GM21381 (cell line): ENCODE results near the gene PNPLA2.

Experiments used
- ATAC-seq: cut with Tn5 transposase; IDR thresholded peaks from one replicate; pipeline ENCODE4 v1.9.1; 2021; ENCODE audit warnings: mild to moderate bottlenecking, moderate library complexity; ENCODE audit not compliant: unreplicated experiment

PNPLA2 gene

GRCh38 chr11:855796-856195, 37.1 kb downstream of the PNPLA2 start:
- ATAC-seq = no peak

GRCh38 chr11:856397-856796, 37.7 kb downstream of the PNPLA2 start:
- no peak for ATAC-seq

DNA sequence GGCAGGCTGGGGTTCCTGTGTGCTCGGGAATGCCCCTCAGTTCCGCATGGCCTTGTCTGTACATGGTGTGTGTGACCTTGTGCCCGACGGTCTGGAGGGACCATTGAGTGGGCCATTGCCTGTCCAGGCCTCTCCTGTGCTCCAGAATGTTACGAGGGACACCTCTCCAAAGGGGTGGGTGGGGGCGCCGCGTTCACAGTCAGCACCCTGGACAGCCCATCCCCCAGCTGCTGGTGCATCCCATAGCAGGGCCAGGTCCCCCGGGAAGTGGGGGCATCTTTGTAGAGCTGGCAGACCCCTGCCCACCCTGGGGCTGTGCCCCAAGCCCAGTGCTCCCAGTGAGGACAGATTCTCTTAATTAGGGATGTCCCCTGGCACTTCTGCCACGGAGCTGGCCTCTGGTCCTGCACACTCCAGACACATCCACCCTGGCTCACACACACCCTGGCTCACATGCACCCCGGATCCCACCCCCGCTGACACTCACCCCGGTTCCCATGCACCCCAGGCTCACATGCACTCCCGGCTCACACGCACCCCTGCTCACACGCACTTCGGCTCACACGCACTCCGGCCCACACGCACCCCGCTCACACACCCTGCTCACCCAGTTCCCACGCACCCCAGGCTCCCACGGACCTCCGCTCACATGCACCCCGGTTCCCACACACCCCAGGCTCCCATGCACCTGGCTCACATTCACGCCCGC, 39.5 kb downstream of the PNPLA2 start:
- ATAC-seq = no peak

DNA sequence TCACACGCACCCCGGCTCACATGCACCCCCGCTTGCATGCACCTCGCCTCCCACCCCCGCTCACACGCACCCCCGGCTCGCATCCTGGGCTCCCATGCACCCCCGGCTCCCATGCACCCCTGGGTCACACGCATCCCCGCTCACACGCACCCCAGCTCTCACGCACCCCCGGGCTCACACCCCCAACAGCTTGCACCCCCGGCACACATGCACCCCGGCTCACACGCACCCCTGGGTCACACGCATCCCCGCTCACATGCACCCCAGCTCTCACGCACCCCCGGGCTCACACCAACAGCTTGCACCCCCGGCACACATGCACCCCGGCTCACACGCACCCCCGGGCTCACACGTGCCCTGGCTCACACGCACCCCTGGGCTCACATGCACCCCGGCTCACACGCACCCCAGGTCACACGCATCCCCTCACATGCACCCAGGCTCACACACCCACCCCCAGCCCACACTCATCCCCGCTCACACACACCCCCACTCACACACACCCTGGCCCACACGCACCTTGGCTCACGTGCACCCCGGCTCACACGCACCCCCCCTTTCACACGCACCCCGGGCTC, 40.1 kb downstream of the PNPLA2 start:
- no peak for ATAC-seq

DNA sequence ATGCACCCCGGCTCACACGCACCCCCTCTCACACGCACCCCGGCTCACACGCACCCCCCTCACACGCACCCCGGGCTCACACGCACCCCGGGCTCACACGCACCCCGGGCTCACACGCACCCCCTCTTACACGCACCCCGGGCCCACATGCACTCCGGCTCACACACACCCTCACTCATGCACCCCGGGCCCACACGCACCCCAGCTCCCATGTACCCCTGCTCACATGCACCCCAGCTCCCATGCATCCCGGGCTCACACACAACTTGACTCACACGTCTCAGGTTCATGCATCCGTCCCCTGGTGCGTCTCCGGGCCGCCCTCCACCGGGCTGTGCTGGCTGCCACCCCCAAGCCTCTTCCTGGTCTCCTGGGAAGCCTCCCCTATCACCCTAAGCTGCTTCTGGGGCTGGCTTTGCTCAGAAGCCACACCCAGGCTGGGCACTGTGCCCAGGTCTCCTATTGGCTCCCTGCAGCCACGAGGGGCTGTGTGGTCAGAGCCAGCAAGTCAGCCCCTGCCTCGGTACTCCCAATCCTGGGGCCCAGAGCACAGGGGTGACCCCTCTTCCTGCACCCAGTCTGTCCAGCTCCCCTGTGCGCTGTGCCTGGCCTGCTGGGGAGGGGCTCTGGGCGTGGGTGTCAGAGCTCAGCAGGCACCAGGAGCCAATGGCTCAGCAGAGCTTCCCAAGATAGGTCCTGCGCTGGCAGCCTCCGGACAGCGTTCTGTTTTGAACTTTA, 40.8 kb downstream of the PNPLA2 start:
- no peak for ATAC-seq

- no peak for ATAC-seq
Measured at GRCh38 chr11:860234-861104, 41.8 kb downstream of the PNPLA2 start.

GRCh38 chr11:861105-861479, 42.4 kb downstream of the PNPLA2 start:
- no peak for ATAC-seq

DNA sequence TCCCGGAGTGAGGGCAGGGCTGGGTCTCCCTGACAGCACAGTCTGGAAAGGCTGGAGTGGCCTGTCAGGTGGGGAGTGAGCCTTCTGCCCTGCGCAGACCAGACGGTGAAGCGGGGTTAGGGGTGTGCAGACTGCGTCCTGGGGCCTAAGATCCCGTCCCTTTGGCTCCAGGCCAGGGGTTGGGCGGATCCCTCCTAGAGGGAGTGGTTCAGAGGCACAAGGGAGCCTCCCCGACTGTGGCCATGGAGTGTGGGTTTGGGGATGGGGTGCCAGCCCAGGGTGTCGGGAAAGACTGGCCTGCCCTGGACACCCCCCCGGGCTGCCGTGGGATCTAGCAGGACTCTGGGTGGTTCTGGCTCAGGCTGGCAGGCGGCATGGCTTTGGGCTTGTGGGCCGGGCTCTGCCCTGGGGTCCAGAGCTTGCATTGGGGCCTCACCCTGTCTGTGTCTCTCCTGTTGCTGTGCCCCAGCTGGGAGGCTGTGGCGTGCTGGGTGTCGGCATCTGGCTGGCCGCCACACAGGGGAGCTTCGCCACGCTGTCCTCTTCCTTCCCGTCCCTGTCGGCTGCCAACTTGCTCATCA, 43.5 kb downstream of the PNPLA2 start:
- no peak for ATAC-seq

DNA sequence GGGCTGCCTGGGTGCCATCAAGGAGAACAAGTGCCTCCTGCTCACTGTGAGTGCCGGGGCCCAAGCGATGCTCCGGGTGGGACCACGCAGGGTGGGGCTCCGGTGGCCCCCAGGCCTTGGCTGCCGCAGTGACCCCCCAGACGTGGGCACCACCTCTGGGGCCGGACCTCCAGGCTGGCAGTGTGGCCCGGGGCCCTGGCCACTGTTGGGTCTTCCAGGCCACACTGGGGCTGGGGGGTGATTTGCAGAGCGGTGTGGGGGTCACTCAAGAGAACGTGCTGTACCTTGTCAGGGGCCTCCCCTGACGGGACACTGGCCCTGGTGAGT, 43.9 kb downstream of the PNPLA2 start:
- no peak for ATAC-seq

- ATAC-seq = no peak
Measured at GRCh38 chr11:863023-863909, 44.6 kb downstream of the PNPLA2 start.

DNA sequence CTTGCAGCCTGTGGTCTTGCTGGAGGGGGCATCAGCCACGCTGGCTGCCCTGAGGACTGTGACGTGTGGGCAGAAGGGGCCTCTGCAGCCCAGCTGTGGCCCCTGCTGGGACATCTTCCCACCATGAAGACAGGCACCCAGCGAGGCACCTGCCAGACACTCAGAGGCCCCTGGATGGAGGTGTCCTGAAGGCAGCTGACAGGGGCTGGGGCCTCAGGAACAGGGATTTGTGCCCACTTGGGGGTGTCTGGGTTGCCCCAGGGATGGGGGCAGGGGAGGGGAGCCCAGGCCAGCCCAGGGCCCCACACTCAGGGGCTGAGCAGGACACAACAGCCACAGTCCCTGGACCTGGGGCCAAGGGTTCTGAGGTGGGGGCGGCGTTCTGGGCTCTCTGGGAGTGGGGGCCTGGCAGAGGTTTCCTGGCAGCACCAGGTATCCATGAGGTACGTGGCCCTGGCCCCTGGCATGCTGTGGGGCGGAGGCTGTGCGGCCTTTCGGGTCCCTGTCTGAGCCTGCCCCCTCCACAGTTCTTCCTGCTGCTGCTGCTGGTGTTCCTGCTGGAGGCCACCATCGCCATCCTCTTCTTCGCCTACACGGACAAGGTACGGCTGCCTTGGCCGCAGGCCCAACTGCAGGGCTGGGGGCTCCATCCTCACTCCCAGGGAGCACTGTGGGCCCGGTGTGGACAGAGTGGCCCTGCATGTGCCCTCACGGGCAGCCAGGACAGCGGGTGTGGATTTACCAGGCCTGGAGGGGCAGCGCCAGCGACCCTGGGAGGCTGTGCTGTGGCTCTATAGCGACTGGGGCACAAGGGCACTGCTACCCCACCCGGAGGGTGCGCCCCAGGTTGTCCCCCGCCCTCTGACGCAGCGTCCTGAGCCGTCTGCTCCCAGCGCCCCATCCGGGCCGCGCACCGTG, 45.5 kb downstream of the PNPLA2 start:
- ATAC-seq = no peak

- ATAC-seq = no peak
Measured at GRCh38 chr11:864898-865297, 46.2 kb downstream of the PNPLA2 start.

DNA sequence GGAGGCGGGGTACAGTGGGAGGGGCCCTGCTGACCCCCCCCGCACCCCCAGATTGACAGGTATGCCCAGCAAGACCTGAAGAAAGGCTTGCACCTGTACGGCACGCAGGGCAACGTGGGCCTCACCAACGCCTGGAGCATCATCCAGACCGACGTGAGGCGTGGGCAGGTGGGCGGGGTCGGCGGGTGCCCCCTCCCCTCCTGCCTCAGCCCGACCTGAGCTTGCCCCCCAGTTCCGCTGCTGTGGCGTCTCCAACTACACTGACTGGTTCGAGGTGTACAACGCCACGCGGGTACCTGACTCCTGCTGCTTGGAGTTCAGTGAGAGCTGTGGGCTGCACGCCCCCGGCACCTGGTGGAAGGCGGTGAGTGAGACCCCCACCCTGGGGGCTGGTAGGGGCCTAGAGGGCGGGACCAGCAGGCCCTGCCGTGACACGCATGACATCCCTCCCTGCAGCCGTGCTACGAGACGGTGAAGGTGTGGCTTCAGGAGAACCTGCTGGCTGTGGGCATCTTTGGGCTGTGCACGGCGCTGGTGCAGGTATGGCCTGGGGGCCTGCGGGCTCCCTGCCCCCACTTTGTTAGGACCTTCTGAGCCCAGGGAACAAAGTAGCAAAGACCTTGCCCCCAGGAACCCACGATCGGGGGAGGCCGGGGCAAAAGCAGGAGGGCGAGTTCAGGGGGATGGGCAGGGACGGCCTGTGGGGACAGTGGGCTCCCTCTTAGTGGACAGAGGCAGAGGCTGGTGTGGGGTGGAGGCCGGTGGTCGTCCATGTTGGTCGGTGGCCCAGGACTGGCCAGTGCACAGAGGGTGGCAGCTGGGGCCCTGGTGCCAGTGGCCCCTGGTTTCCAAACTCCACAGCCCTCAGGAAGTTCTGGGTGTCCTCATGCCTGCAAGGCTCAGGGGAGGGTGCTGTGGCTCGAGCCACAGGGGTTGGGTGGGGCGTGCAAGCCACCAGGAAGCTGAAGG, 47.0 kb downstream of the PNPLA2 start:
- no peak for ATAC-seq

- no peak for ATAC-seq
Measured at GRCh38 chr11:866481-866880, 47.8 kb downstream of the PNPLA2 start.

GRCh38 chr11:867856-868358, 49.2 kb downstream of the PNPLA2 start:
- no peak for ATAC-seq

GRCh38 chr11:868394-868793, 49.7 kb downstream of the PNPLA2 start:
- ATAC-seq = no peak

DNA sequence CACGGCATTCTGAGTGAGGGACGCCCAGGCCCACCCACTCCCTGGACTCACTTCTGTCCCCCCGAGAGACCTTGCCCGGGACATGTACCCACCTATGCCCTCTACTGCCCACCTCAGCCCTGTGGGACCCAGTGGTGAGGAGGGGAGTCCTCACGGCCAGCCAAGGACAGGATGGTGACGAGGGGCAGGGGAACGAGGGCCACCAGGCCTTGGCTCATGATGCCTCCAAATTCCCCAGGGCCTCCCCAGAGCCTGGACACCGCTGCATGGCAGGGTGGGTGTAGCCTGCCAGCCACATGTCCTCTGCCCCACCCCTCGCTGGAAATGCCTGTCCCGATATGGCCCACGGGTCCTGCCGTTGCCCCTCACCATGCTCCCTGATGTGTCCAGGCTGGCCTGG, 50.1 kb downstream of the PNPLA2 start:
- no peak for ATAC-seq
